ENCODE measurements around the gene DENND1A. TPM values are rescaled to one million over a fixed set of nuclear protein-coding genes. Genes with fewer than 3 reads are reported as not detected.

DENND1A gene
- total RNA-seq, 1 experiment from 2014 or later: 23.5 TPM

DNA sequence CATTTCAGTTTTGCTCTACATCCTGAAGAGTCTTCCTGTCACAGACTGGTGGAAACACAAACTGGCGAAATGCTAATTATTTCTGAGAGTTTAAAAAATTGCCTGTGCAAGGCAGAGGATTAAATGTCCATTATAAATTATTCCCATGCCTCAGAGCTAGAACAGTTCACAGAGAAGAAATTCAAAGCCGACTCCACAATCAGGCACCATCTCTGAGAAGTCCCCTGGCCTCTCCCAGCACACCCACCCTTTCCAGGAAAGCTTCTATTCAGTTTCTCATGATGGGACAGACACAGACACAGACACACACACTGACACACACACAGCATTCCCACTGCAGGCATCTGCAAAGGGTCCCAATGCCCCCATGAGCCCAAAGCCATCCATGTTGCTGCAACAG, 253.1 kb downstream of the DENND1A start (continued):
- TF ChIP-seq, protein P1, sequence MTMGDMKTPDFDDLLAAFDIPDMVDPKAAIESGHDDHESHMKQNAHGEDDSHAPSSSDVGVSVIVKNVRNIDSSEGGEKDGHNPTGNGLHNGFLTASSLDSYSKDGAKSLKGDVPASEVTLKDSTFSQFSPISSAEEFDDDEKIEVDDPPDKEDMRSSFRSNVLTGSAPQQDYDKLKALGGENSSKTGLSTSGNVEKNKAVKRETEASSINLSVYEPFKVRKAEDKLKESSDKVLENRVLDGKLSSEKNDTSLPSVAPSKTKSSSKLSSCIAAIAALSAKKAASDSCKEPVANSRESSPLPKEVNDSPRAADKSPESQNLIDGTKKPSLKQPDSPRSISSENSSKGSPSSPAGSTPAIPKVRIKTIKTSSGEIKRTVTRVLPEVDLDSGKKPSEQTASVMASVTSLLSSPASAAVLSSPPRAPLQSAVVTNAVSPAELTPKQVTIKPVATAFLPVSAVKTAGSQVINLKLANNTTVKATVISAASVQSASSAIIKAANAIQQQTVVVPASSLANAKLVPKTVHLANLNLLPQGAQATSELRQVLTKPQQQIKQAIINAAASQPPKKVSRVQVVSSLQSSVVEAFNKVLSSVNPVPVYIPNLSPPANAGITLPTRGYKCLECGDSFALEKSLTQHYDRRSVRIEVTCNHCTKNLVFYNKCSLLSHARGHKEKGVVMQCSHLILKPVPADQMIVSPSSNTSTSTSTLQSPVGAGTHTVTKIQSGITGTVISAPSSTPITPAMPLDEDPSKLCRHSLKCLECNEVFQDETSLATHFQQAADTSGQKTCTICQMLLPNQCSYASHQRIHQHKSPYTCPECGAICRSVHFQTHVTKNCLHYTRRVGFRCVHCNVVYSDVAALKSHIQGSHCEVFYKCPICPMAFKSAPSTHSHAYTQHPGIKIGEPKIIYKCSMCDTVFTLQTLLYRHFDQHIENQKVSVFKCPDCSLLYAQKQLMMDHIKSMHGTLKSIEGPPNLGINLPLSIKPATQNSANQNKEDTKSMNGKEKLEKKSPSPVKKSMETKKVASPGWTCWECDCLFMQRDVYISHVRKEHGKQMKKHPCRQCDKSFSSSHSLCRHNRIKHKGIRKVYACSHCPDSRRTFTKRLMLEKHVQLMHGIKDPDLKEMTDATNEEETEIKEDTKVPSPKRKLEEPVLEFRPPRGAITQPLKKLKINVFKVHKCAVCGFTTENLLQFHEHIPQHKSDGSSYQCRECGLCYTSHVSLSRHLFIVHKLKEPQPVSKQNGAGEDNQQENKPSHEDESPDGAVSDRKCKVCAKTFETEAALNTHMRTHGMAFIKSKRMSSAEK (CRISPR knock-in tag; IDR thresholded peaks at IDR 0.05; ENCODE audit: borderline replicate concordance): no peak

DNA sequence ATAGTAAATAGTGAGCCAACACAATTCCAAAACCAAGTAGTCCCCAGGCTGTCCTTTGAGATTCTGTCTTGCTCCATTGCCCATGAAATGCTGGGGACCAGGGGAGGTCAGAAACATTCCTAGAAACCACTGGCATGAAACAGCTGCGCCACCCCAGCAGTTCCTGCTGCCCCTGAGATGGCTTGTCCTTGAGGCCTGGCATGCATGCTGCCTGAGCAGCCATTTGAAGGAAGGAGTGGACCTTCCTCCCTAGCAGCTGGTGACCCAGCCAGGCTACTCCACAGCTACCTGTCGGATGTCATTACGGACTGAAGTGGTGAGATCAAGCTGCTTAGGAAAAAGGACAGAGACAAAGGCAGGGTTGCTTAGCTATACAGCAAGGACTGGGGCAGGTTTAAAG, 260.6 kb downstream of the DENND1A start:
- Mint-ChIP-seq H3K4me3 (no peak overlapping the region), H3K36me3 (peaks cover 38% of the 10 kb centered on the region), H3K27me3 (ENCODE audit: low read depth) (no peaks in the 10 kb centered on the region), H3K27ac (no peak overlapping the region), H3K9me3 (peaks cover 38% of the 10 kb centered on the region), H3K4me1 (peaks cover 7% of the 10 kb centered on the region; the same call in 1 of the 2 replicates)
- ChIA-PET CTCF (no interaction called here), POLR2A (no interaction called here)
- ATAC-seq (no peak; the same call in 1 of the 2 replicates), DNase-seq (ENCODE audit: low spot score) (no peak)
- TF ChIP-seq GRHL2 (CRISPR knock-in tag; IDR thresholded peaks at IDR 0.05; ENCODE audit: insufficient replicate concordance, severe bottlenecking): no peak

DNA sequence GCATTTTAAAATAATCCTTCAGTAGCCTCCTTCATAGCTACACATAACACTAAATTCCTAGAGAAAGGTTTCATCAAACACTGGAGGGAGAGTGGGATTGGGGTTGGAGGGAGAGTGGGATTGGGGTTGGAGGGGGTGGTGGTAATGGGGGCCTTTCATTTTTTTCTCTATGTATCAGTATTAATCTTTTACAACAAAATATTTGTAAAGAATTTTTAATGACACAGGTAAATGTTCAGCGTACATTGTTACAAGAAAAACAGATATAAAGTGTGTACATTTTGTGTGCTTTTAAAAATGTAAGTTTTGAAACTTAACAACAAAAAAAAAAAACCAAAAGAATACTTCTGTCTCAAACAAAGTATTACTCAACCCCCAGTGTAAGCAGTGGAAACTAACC, 266.4 kb downstream of the DENND1A start:
- CTCF ChIA-PET: no interaction called here
- H3K9me3 Mint-ChIP-seq: peaks cover 39% of the 10 kb centered on the region
- no peak overlapping the region for H3K4me3 Mint-ChIP-seq
- DNase-seq (ENCODE audit: low spot score) (no peak), ATAC-seq (no peak)
- POLR2A ChIA-PET: no interaction called here
- H3K27me3 Mint-ChIP-seq (ENCODE audit: low read depth): no peaks in the 10 kb centered on the region
- no peak overlapping the region for H3K27ac Mint-ChIP-seq
- peaks cover 19% of the 10 kb centered on the region for H3K4me1 Mint-ChIP-seq
- TF ChIP-seq GABPB1 (CRISPR knock-in tag; IDR thresholded peaks at IDR 0.05) (no peak), ZNF121 (CRISPR knock-in tag; IDR thresholded peaks at IDR 0.05) (no peak), ESRRA (CRISPR knock-in tag; IDR thresholded peaks at IDR 0.05; ENCODE audit: borderline replicate concordance) (no peak), NR3C1 (CRISPR knock-in tag; conservative IDR thresholded peaks at IDR 0.05; ENCODE audit: low read depth) (no peak), NFYB (CRISPR knock-in tag; conservative IDR thresholded peaks at IDR 0.05; ENCODE audit: low read depth) (no peak), ZNF423 (CRISPR knock-in tag; IDR thresholded peaks at IDR 0.05) (no peak), CREB1 (CRISPR knock-in tag; IDR thresholded peaks at IDR 0.05) (no peak), FOXJ3 (CRISPR knock-in tag; IDR thresholded peaks at IDR 0.05; ENCODE audit: borderline replicate concordance) (no peak), ZNF138 (CRISPR knock-in tag; conservative IDR thresholded peaks at IDR 0.05) (no peak), CREM (CRISPR knock-in tag; IDR thresholded peaks at IDR 0.05) (no peak), RORB (CRISPR knock-in tag; IDR thresholded peaks at IDR 0.05) (no peak), ZNF671 (CRISPR knock-in tag; IDR thresholded peaks at IDR 0.05) (no peak), ATF1 (CRISPR knock-in tag; IDR thresholded peaks at IDR 0.05) (no peak), NR2C2 (CRISPR knock-in tag; IDR thresholded peaks at IDR 0.05) (no peak)
- TF ChIP-seq, protein P2, sequence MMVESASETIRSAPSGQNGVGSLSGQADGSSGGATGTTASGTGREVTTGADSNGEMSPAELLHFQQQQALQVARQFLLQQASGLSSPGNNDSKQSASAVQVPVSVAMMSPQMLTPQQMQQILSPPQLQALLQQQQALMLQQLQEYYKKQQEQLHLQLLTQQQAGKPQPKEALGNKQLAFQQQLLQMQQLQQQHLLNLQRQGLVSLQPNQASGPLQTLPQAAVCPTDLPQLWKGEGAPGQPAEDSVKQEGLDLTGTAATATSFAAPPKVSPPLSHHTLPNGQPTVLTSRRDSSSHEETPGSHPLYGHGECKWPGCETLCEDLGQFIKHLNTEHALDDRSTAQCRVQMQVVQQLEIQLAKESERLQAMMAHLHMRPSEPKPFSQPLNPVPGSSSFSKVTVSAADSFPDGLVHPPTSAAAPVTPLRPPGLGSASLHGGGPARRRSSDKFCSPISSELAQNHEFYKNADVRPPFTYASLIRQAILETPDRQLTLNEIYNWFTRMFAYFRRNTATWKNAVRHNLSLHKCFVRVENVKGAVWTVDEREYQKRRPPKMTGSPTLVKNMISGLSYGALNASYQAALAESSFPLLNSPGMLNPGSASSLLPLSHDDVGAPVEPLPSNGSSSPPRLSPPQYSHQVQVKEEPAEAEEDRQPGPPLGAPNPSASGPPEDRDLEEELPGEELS (CRISPR knock-in tag; IDR thresholded peaks at IDR 0.05): no peak
- TF ChIP-seq, protein P3, sequence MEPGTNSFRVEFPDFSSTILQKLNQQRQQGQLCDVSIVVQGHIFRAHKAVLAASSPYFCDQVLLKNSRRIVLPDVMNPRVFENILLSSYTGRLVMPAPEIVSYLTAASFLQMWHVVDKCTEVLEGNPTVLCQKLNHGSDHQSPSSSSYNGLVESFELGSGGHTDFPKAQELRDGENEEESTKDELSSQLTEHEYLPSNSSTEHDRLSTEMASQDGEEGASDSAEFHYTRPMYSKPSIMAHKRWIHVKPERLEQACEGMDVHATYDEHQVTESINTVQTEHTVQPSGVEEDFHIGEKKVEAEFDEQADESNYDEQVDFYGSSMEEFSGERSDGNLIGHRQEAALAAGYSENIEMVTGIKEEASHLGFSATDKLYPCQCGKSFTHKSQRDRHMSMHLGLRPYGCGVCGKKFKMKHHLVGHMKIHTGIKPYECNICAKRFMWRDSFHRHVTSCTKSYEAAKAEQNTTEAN (CRISPR knock-in tag; IDR thresholded peaks at IDR 0.05): no peak
- TF ChIP-seq, protein P4, sequence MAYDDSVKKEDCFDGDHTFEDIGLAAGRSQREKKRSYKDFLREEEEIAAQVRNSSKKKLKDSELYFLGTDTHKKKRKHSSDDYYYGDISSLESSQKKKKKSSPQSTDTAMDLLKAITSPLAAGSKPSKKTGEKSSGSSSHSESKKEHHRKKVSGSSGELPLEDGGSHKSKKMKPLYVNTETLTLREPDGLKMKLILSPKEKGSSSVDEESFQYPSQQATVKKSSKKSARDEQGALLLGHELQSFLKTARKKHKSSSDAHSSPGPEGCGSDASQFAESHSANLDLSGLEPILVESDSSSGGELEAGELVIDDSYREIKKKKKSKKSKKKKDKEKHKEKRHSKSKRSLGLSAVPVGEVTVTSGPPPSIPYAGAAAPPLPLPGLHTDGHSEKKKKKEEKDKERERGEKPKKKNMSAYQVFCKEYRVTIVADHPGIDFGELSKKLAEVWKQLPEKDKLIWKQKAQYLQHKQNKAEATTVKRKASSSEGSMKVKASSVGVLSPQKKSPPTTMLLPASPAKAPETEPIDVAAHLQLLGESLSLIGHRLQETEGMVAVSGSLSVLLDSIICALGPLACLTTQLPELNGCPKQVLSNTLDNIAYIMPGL (CRISPR knock-in tag; IDR thresholded peaks at IDR 0.05): no peak
- TF ChIP-seq, protein P5, sequence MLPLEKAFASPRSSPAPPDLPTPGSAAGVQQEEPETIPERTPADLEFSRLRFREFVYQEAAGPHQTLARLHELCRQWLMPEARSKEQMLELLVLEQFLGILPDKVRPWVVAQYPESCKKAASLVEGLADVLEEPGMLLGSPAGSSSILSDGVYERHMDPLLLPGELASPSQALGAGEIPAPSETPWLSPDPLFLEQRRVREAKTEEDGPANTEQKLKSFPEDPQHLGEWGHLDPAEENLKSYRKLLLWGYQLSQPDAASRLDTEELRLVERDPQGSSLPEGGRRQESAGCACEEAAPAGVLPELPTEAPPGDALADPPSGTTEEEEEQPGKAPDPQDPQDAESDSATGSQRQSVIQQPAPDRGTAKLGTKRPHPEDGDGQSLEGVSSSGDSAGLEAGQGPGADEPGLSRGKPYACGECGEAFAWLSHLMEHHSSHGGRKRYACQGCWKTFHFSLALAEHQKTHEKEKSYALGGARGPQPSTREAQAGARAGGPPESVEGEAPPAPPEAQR (CRISPR knock-in tag; IDR thresholded peaks at IDR 0.05): no peak
- H3K36me3 Mint-ChIP-seq: peaks cover 42% of the 10 kb centered on the region
